Measurements from ENCODE around the gene EPHA6.

The EPHA6 gene

GRCh38 chr3:97691354-97691753 is 877.0 kb downstream of the EPHA6 start:
- H2BK120ac ChIP-seq (ENCODE audit: low read depth, low read length) = no peak overlapping the region
- H3K4me2 ChIP-seq (ENCODE audit: low read length) = no peak overlapping the region
- no peak overlapping the region for H3K27ac ChIP-seq (ENCODE audit: low read depth, low read length)
- no peaks in the 10 kb centered on the region for H3K27me3 ChIP-seq (ENCODE audit: insufficient read depth, low read length, poor library complexity)
- H2BK5ac ChIP-seq (ENCODE audit: low read length) = no peak overlapping the region
- H3K79me1 ChIP-seq (ENCODE audit: low read length) = no peaks in the 10 kb centered on the region
- H3K18ac ChIP-seq (ENCODE audit: low read length) = no peak overlapping the region
- H3K9ac ChIP-seq (ENCODE audit: low read length) = no peak overlapping the region
- DNase-seq = no peak
- H2BK15ac ChIP-seq (replicated peaks; ENCODE audit: low read depth) = no peak overlapping the region
- H3K4ac ChIP-seq (ENCODE audit: low read depth, low read length) = no peak overlapping the region
- no peaks in the 10 kb centered on the region for H3K4me1 ChIP-seq (ENCODE audit: control insufficient read depth, low read depth, low read length)
- no peak overlapping the region for H3K23ac ChIP-seq (ENCODE audit: low read length)
- no peak overlapping the region for H3K56ac ChIP-seq (ENCODE audit: low read length)
- no peak overlapping the region for H4K8ac ChIP-seq (ENCODE audit: low read depth, low read length)
- no peak overlapping the region for H3K4me3 ChIP-seq (ENCODE audit: low read length)
- no CpG with 5 or more reads among the region's 1 CpG for WGBS (ENCODE audit: extremely low coverage, insufficient coverage, low lambda C conversion rate)
- H2AK5ac ChIP-seq (ENCODE audit: low read length) = no peak overlapping the region
- H3K79me2 ChIP-seq (ENCODE audit: control insufficient read depth, insufficient read depth, low read length) = no peaks in the 10 kb centered on the region
- H4K5ac ChIP-seq (ENCODE audit: low read length) = no peak overlapping the region
- H3K36me3 ChIP-seq (ENCODE audit: control insufficient read depth, insufficient read depth, low read length) = no peaks in the 10 kb centered on the region

- Histone ChIP-seq H3K27me3 (ENCODE audit: insufficient read depth, low read length, poor library complexity) (no peaks in the 10 kb centered on the region), H3K56ac (ENCODE audit: low read length) (no peak overlapping the region), H4K5ac (ENCODE audit: low read length) (no peak overlapping the region), H2BK15ac (replicated peaks; ENCODE audit: low read depth) (no peak overlapping the region), H3K9ac (ENCODE audit: low read length) (no peak overlapping the region), H3K4me3 (ENCODE audit: low read length) (no peak overlapping the region), H3K36me3 (ENCODE audit: control insufficient read depth, insufficient read depth, low read length) (no peaks in the 10 kb centered on the region), H3K79me2 (ENCODE audit: control insufficient read depth, insufficient read depth, low read length) (no peaks in the 10 kb centered on the region), H4K8ac (ENCODE audit: low read depth, low read length) (no peak overlapping the region), H3K4ac (ENCODE audit: low read depth, low read length) (no peak overlapping the region), H3K79me1 (ENCODE audit: low read length) (no peaks in the 10 kb centered on the region), H3K4me1 (ENCODE audit: control insufficient read depth, low read depth, low read length) (no peaks in the 10 kb centered on the region), H3K4me2 (ENCODE audit: low read length) (no peak overlapping the region), H3K27ac (ENCODE audit: low read depth, low read length) (no peak overlapping the region), H2BK120ac (ENCODE audit: low read depth, low read length) (no peak overlapping the region), H3K18ac (ENCODE audit: low read length) (no peak overlapping the region), H2AK5ac (ENCODE audit: low read length) (no peak overlapping the region), H3K23ac (ENCODE audit: low read length) (no peak overlapping the region), H2BK5ac (ENCODE audit: low read length) (no peak overlapping the region)
- DNase-seq = no peak
- no CpG with 5 or more reads among the region's 5 CpGs for WGBS (ENCODE audit: extremely low coverage, insufficient coverage, low lambda C conversion rate)
These were observed 878.0 kb downstream of the EPHA6 start for GRCh38 chr3:97692389-97692788.

GRCh38 chr3:97692831-97693230 is 878.4 kb downstream of the EPHA6 start:
- Histone ChIP-seq H2BK15ac (replicated peaks; ENCODE audit: low read depth) (no peak overlapping the region), H2AK5ac (ENCODE audit: low read length) (no peak overlapping the region), H3K4me3 (ENCODE audit: low read length) (no peak overlapping the region), H3K18ac (ENCODE audit: low read length) (no peak overlapping the region), H3K23ac (ENCODE audit: low read length) (no peak overlapping the region), H3K56ac (ENCODE audit: low read length) (no peak overlapping the region), H3K4ac (ENCODE audit: low read depth, low read length) (no peak overlapping the region), H3K4me2 (ENCODE audit: low read length) (no peak overlapping the region), H3K79me1 (ENCODE audit: low read length) (no peaks in the 10 kb centered on the region), H3K9ac (ENCODE audit: low read length) (no peak overlapping the region), H2BK120ac (ENCODE audit: low read depth, low read length) (no peak overlapping the region), H3K27me3 (ENCODE audit: insufficient read depth, low read length, poor library complexity) (no peaks in the 10 kb centered on the region), H4K8ac (ENCODE audit: low read depth, low read length) (no peak overlapping the region), H3K27ac (ENCODE audit: low read depth, low read length) (no peak overlapping the region), H4K5ac (ENCODE audit: low read length) (no peak overlapping the region), H3K4me1 (ENCODE audit: control insufficient read depth, low read depth, low read length) (no peaks in the 10 kb centered on the region), H3K79me2 (ENCODE audit: control insufficient read depth, insufficient read depth, low read length) (no peaks in the 10 kb centered on the region), H3K36me3 (ENCODE audit: control insufficient read depth, insufficient read depth, low read length) (no peaks in the 10 kb centered on the region), H2BK5ac (ENCODE audit: low read length) (no peak overlapping the region)
- DNase-seq = no peak
- no CpG with 5 or more reads among the region's 2 CpGs for WGBS (ENCODE audit: extremely low coverage, insufficient coverage, low lambda C conversion rate)

GRCh38 chr3:97694876-97695275 is 880.5 kb downstream of the EPHA6 start:
- WGBS (ENCODE audit: extremely low coverage, insufficient coverage, low lambda C conversion rate) = no CpG with 5 or more reads among the region's 1 CpG
- no peaks in the 10 kb centered on the region for H3K79me2 ChIP-seq (ENCODE audit: control insufficient read depth, insufficient read depth, low read length)

GRCh38 chr3:97698691-97699090 is 884.3 kb downstream of the EPHA6 start:
- no peak overlapping the region for H3K4me2 ChIP-seq (ENCODE audit: low read length)
- no peaks in the 10 kb centered on the region for H3K36me3 ChIP-seq (ENCODE audit: control insufficient read depth, insufficient read depth, low read length)
- H2BK15ac ChIP-seq (replicated peaks; ENCODE audit: low read depth) = no peak overlapping the region
- no peak overlapping the region for H2BK120ac ChIP-seq (ENCODE audit: low read depth, low read length)
- no peak overlapping the region for H3K4ac ChIP-seq (ENCODE audit: low read depth, low read length)
- no peak for DNase-seq
- no peak overlapping the region for H3K27ac ChIP-seq (ENCODE audit: low read depth, low read length)
- H3K79me1 ChIP-seq (ENCODE audit: low read length) = no peaks in the 10 kb centered on the region
- H3K56ac ChIP-seq (ENCODE audit: low read length) = no peak overlapping the region
- H4K5ac ChIP-seq (ENCODE audit: low read length) = no peak overlapping the region
- H3K27me3 ChIP-seq (ENCODE audit: insufficient read depth, low read length, poor library complexity) = no peaks in the 10 kb centered on the region
- H3K23ac ChIP-seq (ENCODE audit: low read length) = no peak overlapping the region
- H4K8ac ChIP-seq (ENCODE audit: low read depth, low read length) = no peak overlapping the region
- no CpG with 5 or more reads among the region's 5 CpGs for WGBS (ENCODE audit: extremely low coverage, insufficient coverage, low lambda C conversion rate)
- no peaks in the 10 kb centered on the region for H3K4me1 ChIP-seq (ENCODE audit: control insufficient read depth, low read depth, low read length)
- no peak overlapping the region for H2AK5ac ChIP-seq (ENCODE audit: low read length)
- H3K4me3 ChIP-seq (ENCODE audit: low read length) = no peak overlapping the region
- H3K9ac ChIP-seq (ENCODE audit: low read length) = no peak overlapping the region
- H2BK5ac ChIP-seq (ENCODE audit: low read length) = no peak overlapping the region
- no peak overlapping the region for H3K18ac ChIP-seq (ENCODE audit: low read length)
- no peaks in the 10 kb centered on the region for H3K79me2 ChIP-seq (ENCODE audit: control insufficient read depth, insufficient read depth, low read length)

More at GRCh38 chr3:97694876-97695275, 880.5 kb downstream of the EPHA6 start:
- Histone ChIP-seq H2AK5ac (ENCODE audit: low read length) (no peak overlapping the region), H2BK120ac (ENCODE audit: low read depth, low read length) (no peak overlapping the region), H4K8ac (ENCODE audit: low read depth, low read length) (no peak overlapping the region), H3K18ac (ENCODE audit: low read length) (no peak overlapping the region), H3K27ac (ENCODE audit: low read depth, low read length) (no peak overlapping the region), H3K4me1 (ENCODE audit: control insufficient read depth, low read depth, low read length) (no peaks in the 10 kb centered on the region), H3K9ac (ENCODE audit: low read length) (no peak overlapping the region), H3K23ac (ENCODE audit: low read length) (no peak overlapping the region), H2BK5ac (ENCODE audit: low read length) (no peak overlapping the region), H3K4ac (ENCODE audit: low read depth, low read length) (no peak overlapping the region), H3K4me2 (ENCODE audit: low read length) (no peak overlapping the region), H3K36me3 (ENCODE audit: control insufficient read depth, insufficient read depth, low read length) (no peaks in the 10 kb centered on the region), H4K5ac (ENCODE audit: low read length) (no peak overlapping the region), H2BK15ac (replicated peaks; ENCODE audit: low read depth) (no peak overlapping the region), H3K79me1 (ENCODE audit: low read length) (no peaks in the 10 kb centered on the region), H3K56ac (ENCODE audit: low read length) (no peak overlapping the region), H3K4me3 (ENCODE audit: low read length) (no peak overlapping the region), H3K27me3 (ENCODE audit: insufficient read depth, low read length, poor library complexity) (no peaks in the 10 kb centered on the region)
- no peak for DNase-seq

GRCh38 chr3:97699889-97700288 is 885.5 kb downstream of the EPHA6 start:
- H2BK120ac ChIP-seq (ENCODE audit: low read depth, low read length) = no peak overlapping the region
- H3K79me2 ChIP-seq (ENCODE audit: control insufficient read depth, insufficient read depth, low read length) = no peaks in the 10 kb centered on the region
- H3K4me2 ChIP-seq (ENCODE audit: low read length) = no peak overlapping the region
- H3K4me1 ChIP-seq (ENCODE audit: control insufficient read depth, low read depth, low read length) = no peaks in the 10 kb centered on the region
- H3K9ac ChIP-seq (ENCODE audit: low read length) = no peak overlapping the region
- no peak overlapping the region for H3K4me3 ChIP-seq (ENCODE audit: low read length)
- no peak overlapping the region for H4K5ac ChIP-seq (ENCODE audit: low read length)
- H4K8ac ChIP-seq (ENCODE audit: low read depth, low read length) = no peak overlapping the region
- no peak for DNase-seq
- H3K18ac ChIP-seq (ENCODE audit: low read length) = no peak overlapping the region
- H2BK5ac ChIP-seq (ENCODE audit: low read length) = no peak overlapping the region
- H3K79me1 ChIP-seq (ENCODE audit: low read length) = no peaks in the 10 kb centered on the region
- no peaks in the 10 kb centered on the region for H3K27me3 ChIP-seq (ENCODE audit: insufficient read depth, low read length, poor library complexity)
- H3K27ac ChIP-seq (ENCODE audit: low read depth, low read length) = no peak overlapping the region
- H3K36me3 ChIP-seq (ENCODE audit: control insufficient read depth, insufficient read depth, low read length) = no peaks in the 10 kb centered on the region
- no peak overlapping the region for H3K56ac ChIP-seq (ENCODE audit: low read length)
- no peak overlapping the region for H2AK5ac ChIP-seq (ENCODE audit: low read length)
- no peak overlapping the region for H3K4ac ChIP-seq (ENCODE audit: low read depth, low read length)
- no CpG with 5 or more reads among the region's 2 CpGs for WGBS (ENCODE audit: extremely low coverage, insufficient coverage, low lambda C conversion rate)
- no peak overlapping the region for H2BK15ac ChIP-seq (replicated peaks; ENCODE audit: low read depth)
- no peak overlapping the region for H3K23ac ChIP-seq (ENCODE audit: low read length)
